HUDEP-2 (cell line): ENCODE measurements around the gene CASP12.

Experiments used
- DNase-seq, 76 experiments: peaks; one replicate each; lab custom pipeline; 2025; ENCODE audit not compliant: unreplicated experiment in 76 of 76; lab: John Stamatoyannopoulos, UW

Gene CASP12

DNA sequence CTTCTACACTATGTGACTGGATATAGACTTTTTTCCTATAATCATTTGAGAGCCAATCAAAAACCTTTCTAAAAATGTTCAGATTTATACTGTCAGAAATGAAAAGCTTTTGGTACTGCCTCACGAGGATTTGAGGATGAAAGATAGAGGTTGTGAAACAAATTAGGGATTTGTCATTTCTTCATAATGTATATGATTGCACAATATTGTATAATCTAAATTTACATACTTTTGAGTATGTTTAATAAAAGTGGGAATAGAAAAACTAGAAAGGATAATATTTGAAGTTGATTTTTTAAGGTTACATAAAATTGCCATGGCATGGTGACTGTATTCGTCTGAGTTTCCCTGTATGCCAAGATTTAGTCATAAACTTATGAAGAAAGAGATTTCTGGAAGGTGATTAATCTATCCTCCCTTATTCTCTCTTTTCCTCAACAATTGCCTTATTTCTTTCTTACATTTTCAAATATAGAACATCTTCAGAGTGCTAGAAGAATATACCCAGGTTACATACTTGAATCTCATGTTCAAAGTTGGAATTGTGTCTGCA, 56.2 kb downstream of the CASP12 start:
- DNase-seq: no peak

DNA sequence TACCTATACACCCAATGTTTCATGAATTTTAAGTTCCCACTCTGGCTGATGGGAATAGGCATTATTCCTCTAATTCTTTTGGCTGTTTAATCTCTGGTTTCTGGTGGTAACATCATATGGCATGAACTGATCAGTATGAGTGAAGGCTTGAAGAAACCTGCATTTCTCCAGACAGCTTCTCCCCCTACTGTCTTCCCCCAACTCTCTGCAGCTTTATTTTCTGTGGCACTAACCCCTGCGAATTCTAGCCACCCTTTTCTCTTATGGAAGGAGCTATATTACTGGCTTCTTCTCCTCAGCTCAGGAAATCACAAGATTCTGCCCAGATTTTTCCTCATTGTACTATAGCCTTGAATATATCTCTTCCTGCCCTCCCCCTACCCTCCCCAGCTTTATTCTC, 57.1 kb downstream of the CASP12 start:
- DNase-seq: no peak

DNA sequence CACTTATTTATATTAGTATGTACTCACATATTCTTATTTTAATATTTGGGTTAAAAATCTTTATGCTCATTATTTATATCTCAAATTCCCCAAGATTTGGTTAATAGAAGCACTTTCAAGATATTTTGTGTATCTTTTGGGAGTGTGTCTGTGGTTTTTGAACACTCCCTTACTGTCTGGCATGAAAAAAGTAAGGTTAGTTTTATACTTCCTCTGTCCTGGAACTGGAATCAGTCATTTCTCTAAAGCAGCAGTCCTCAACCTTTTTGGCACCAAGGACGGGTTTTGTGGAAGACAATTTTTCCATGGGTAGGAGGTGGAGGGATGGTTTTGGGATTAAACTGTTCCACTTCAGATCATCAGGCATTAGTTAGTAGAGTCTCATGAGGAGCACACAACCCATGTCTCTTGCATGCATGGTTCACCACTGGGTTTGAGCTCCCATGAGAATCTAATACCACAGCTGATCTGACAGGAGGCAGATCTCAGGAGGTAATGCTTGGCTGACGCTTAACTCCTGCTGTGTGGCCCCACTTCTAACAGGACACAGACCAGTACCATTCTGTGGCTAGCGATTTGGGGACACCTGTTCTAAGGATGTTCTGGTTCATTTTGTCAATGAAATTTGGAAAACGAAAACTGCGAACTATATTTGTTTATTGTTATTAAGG, 60.2 kb downstream of the CASP12 start:
- no peak for DNase-seq

DNA sequence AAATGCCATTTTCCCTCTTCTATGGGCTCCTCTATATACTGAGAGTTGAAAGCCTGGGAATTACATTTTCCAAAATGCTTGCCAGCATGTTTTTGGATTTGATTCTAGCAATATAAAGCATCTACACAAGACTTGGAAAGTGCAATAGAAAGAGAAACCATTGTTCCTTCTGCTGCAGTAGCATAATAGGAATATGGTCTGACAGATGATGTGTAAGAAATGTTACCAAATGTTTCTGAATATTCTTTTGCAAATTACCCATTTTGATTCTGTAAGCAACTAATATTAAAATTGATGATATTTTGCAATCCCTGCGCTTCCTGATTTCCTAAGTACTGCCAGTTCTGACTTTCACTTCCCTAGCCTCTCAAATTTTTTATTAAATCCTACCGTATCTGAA, 61.6 kb downstream of the CASP12 start:
- no peak for DNase-seq
